Erythroblast (primary cell): ENCODE data around the gene SLFN12.

Experiments
- GATA1 ChIP-seq: IDR thresholded peaks from 2 replicates; pipeline ENCODE4 v1.6.1; 2011; ENCODE audit warnings: low read depth, mild to moderate bottlenecking, control low read depth, low read length, moderate library complexity
- POLR2A ChIP-seq: IDR thresholded peaks from 2 replicates; pipeline ENCODE4 v1.6.1; 2011; ENCODE audit warnings: mild to moderate bottlenecking, low read length

DNA sequence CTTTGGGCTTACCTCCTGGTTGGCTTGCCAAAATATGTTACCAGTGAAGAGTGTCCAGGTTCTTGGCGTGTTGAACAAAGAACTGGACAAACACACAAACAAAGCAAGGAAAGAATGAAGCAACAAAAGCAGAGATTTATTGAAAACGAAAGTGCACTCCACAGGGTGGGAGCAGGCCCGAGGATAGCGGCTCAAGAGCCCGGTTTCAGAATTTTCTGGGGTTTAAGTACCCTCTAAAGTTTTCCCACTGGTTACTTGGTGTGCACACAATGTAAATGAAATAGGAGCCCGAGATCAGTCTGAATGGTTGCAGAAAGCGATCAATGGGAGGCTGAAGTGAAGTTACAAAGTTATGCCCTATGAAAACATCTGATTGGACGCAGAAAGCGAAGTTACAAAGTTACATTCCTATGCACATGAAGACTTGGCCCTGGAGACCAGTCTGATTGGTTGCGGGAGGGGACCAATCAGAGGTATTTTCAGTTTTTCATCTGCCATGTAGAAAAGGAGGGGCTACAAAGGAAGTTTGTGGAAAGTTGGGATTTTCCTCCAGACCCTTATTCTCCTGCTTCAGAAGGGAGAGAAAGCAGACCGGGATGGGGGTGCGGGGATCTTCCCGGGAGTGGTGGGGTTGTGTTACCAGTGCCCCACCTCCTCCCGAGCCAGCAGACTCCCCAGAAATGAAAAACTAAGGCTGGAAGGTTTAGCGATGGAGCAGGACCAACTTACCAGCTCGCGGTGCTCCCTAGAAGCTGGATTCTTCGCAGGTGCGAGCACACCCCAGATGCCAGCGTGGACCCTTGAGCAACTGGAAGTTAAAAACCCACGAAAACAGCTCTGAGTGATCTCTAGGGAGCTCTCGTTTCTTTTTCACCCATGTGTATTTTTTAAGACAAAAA, at the start of gene SLFN12:
- TF ChIP-seq POLR2A: no peak
- TF ChIP-seq GATA1: no peak
